GM12878 (cell line): ENCODE measurements around the gene RMDN3. TPM values are rescaled to one million over a fixed set of nuclear protein-coding genes. Genes with fewer than 3 reads are reported as not detected.
A peak's percentile ranks its signal among the peaks of the same experiment; 100 is the strongest.

ENCODE experiments used
- E2F8 ChIP-seq: fragments of 450-650 bp; IDR thresholded peaks from 2 replicates; pipeline ENCODE4 v1.6.1; 2018; ENCODE audit warnings: mild to moderate bottlenecking, low read depth, moderate library complexity; ENCODE audit not compliant: partially characterized antibody
- EGR1 ChIP-seq, 2 experiments: IDR thresholded peaks; 1 replicate in 1 of 2; 2 replicates in 1 of 2; pipeline ENCODE4 v1.6.1; 2011 to 2012; ENCODE audit warnings: low read depth in 2 of 2, low read length in 2 of 2, borderline replicate concordance in 1 of 2, mild to moderate bottlenecking in 1 of 2, moderate library complexity in 1 of 2
- NFIC ChIP-seq: IDR thresholded peaks from 2 replicates; pipeline ENCODE4 v1.6.1; 2012; ENCODE audit warnings: low read depth, mild to moderate bottlenecking, inconsistent platforms, low read length, moderate library complexity
- REST ChIP-seq: IDR thresholded peaks from 2 replicates; pipeline ENCODE4 v1.6.1; 2012; ENCODE audit warnings: mild to moderate bottlenecking, low read depth, low read length
- RUNX3 ChIP-seq: IDR thresholded peaks from 2 replicates; pipeline ENCODE4 v1.6.1; 2012; ENCODE audit warnings: low read length, inconsistent platforms
- SIN3A ChIP-seq: IDR thresholded peaks from 2 replicates; pipeline ENCODE4 v1.6.1; 2012; ENCODE audit warnings: low read depth, low read length, improper control_type of control experiment
- SUPT20H ChIP-seq: IDR thresholded peaks from 2 replicates; pipeline ENCODE4 v1.6.1; 2011; ENCODE audit warnings: low read depth, mild to moderate bottlenecking, low read length, moderate library complexity, borderline replicate concordance; ENCODE audit not compliant: control insufficient read depth
- polyA plus RNA-seq, 11 experiments: library from polyadenylated mRNA; depleted of rRNA in 4 of 11; unstranded in 6 of 11; stranded (reverse) in 5 of 11; fragments of >200 nt; fragmentation: Nextera tagmentation in 4 of 11; fragmentation: Illumina TruSeq in 1 of 11; extraction: Ambion mirVana in 4 of 11; extraction: Trizol in 1 of 11; gene quantifications; 1 replicate in 1 of 11; 2 replicates in 10 of 11; pipeline versions ENCODE4 v1.2.1 to v1.2.3, GENCODE V29; 2011 to 2016; ENCODE audit warnings: inconsistent platforms in 2 of 11, missing spikeins in 2 of 11, low read depth in 1 of 11
- total RNA-seq, 4 experiments: library from RNA; depleted of rRNA in 3 of 4; stranded (reverse); fragments of >200 nt in 3 of 4; fragmentation: Illumina TruSeq in 1 of 4; extraction: Trizol in 1 of 4; gene quantifications; 2 replicates each; pipeline versions ENCODE4 v1.2.1 to v1.2.3, GENCODE V29; 2013 to 2021
- TF ChIP-seq, protein P1 (sequence below): fragments of 450-650 bp; formaldehyde crosslinking; IDR thresholded peaks from 2 replicates; pipeline ENCODE4 v1.4.0; 2020; ENCODE audit warnings: mild to moderate bottlenecking, moderate library complexity
- TF ChIP-seq, protein P2 (sequence below): fragments of 150-350 bp; IDR thresholded peaks from 2 replicates; pipeline ENCODE4 v1.6.1; 2014; ENCODE audit warnings: mild to moderate bottlenecking, low read depth, low read length
- TF ChIP-seq, protein P3 (sequence below): fragments of 450-650 bp; IDR thresholded peaks from 2 replicates; pipeline ENCODE4 v1.6.1; 2017; ENCODE audit warnings: mild to moderate bottlenecking, moderate library complexity

The RMDN3 gene
- total and polyA plus RNA-seq, 10 of the 15 experiments (the other 5 are each of a cell fraction or from before 2014, with no cell fraction given) = 5.7 to 44.4 (median 20.3) TPM

GRCh38 chr15:40754883-40755811 is at the start of gene RMDN3 (continued):
- TF ChIP-seq E2F8 = peak; percentile 76
- no peak for TF ChIP-seq SUPT20H
- TF ChIP-seq SIN3A = peak; percentile 95
- no peak for TF ChIP-seq NFIC
- TF ChIP-seq, protein P1, sequence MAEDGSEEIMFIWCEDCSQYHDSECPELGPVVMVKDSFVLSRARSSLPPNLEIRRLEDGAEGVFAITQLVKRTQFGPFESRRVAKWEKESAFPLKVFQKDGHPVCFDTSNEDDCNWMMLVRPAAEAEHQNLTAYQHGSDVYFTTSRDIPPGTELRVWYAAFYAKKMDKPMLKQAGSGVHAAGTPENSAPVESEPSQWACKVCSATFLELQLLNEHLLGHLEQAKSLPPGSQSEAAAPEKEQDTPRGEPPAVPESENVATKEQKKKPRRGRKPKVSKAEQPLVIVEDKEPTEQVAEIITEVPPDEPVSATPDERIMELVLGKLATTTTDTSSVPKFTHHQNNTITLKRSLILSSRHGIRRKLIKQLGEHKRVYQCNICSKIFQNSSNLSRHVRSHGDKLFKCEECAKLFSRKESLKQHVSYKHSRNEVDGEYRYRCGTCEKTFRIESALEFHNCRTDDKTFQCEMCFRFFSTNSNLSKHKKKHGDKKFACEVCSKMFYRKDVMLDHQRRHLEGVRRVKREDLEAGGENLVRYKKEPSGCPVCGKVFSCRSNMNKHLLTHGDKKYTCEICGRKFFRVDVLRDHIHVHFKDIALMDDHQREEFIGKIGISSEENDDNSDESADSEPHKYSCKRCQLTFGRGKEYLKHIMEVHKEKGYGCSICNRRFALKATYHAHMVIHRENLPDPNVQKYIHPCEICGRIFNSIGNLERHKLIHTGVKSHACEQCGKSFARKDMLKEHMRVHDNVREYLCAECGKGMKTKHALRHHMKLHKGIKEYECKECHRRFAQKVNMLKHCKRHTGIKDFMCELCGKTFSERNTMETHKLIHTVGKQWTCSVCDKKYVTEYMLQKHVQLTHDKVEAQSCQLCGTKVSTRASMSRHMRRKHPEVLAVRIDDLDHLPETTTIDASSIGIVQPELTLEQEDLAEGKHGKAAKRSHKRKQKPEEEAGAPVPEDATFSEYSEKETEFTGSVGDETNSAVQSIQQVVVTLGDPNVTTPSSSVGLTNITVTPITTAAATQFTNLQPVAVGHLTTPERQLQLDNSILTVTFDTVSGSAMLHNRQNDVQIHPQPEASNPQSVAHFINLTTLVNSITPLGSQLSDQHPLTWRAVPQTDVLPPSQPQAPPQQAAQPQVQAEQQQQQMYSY (CRISPR knock-in tag) = no peak
- 0 out of 2 replicates have a peak, but pooled peaks have one; percentile 5 for TF ChIP-seq REST
- TF ChIP-seq, protein P2, sequence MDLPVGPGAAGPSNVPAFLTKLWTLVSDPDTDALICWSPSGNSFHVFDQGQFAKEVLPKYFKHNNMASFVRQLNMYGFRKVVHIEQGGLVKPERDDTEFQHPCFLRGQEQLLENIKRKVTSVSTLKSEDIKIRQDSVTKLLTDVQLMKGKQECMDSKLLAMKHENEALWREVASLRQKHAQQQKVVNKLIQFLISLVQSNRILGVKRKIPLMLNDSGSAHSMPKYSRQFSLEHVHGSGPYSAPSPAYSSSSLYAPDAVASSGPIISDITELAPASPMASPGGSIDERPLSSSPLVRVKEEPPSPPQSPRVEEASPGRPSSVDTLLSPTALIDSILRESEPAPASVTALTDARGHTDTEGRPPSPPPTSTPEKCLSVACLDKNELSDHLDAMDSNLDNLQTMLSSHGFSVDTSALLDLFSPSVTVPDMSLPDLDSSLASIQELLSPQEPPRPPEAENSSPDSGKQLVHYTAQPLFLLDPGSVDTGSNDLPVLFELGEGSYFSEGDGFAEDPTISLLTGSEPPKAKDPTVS = no peak
- 0 out of 3 replicates have a peak, but pooled peaks of 1 of the 2 experiments have one; percentile 21 for TF ChIP-seq EGR1 (IDR thresholded peaks at IDR 0.05; ENCODE audit: borderline replicate concordance in 1 of 2, low read depth in 2 of 2, low read length in 2 of 2)
- peak; percentile 75 for TF ChIP-seq RUNX3
- TF ChIP-seq, protein P3, sequence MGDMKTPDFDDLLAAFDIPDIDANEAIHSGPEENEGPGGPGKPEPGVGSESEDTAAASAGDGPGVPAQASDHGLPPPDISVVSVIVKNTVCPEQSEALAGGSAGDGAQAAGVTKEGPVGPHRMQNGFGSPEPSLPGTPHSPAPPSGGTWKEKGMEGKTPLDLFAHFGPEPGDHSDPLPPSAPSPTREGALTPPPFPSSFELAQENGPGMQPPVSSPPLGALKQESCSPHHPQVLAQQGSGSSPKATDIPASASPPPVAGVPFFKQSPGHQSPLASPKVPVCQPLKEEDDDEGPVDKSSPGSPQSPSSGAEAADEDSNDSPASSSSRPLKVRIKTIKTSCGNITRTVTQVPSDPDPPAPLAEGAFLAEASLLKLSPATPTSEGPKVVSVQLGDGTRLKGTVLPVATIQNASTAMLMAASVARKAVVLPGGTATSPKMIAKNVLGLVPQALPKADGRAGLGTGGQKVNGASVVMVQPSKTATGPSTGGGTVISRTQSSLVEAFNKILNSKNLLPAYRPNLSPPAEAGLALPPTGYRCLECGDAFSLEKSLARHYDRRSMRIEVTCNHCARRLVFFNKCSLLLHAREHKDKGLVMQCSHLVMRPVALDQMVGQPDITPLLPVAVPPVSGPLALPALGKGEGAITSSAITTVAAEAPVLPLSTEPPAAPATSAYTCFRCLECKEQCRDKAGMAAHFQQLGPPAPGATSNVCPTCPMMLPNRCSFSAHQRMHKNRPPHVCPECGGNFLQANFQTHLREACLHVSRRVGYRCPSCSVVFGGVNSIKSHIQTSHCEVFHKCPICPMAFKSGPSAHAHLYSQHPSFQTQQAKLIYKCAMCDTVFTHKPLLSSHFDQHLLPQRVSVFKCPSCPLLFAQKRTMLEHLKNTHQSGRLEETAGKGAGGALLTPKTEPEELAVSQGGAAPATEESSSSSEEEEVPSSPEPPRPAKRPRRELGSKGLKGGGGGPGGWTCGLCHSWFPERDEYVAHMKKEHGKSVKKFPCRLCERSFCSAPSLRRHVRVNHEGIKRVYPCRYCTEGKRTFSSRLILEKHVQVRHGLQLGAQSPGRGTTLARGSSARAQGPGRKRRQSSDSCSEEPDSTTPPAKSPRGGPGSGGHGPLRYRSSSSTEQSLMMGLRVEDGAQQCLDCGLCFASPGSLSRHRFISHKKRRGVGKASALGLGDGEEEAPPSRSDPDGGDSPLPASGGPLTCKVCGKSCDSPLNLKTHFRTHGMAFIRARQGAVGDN = no peak; the same call in 1 of the 2 replicates
